ENCODE data around the gene IRF8.

- TF ChIP-seq CTCF (IDR thresholded peaks at IDR 0.05; ENCODE audit: borderline replicate concordance, extremely low read depth, low read length, poor library complexity, severe bottlenecking) (no peak), EZH2 (IDR thresholded peaks at IDR 0.05; ENCODE audit: borderline replicate concordance, low read depth, low read length, severe bottlenecking) (no peak)
Measured at GRCh38 chr16:85944572-85945423, 45.8 kb downstream of the IRF8 start.
